ENCODE measurements around the gene CCDC167.
A peak's percentile ranks its signal among the peaks of the same experiment; 100 is the strongest.

Gene CCDC167

GRCh38 chr6:37530297-37530696, 30.6 kb upstream of the CCDC167 start:
- DNase-seq (ENCODE audit: low read depth), result no peak

- DNase-seq (ENCODE audit: low read depth), result no peak
Measured at GRCh38 chr6:37528541-37528940, 28.8 kb upstream of the CCDC167 start.

- DNase-seq (ENCODE audit: low read depth), result no peak
Measured at GRCh38 chr6:37525460-37526357, 26.0 kb upstream of the CCDC167 start.

GRCh38 chr6:37524970-37525318, 25.3 kb upstream of the CCDC167 start:
- DNase-seq (ENCODE audit: low read depth), result no peak

- DNase-seq (ENCODE audit: low read depth), result peak; percentile 14
Measured at GRCh38 chr6:37524025-37524969, 24.6 kb upstream of the CCDC167 start.

- no peak for DNase-seq (ENCODE audit: low read depth)
Measured at GRCh38 chr6:37523412-37523811, 23.7 kb upstream of the CCDC167 start.

- no peak for DNase-seq (ENCODE audit: low read depth)
Measured at GRCh38 chr6:37522836-37523235, 23.1 kb upstream of the CCDC167 start.

- no peak for DNase-seq (ENCODE audit: low read depth)
Measured at GRCh38 chr6:37521674-37522073, 22.0 kb upstream of the CCDC167 start.

GRCh38 chr6:37520926-37521325, 21.2 kb upstream of the CCDC167 start:
- DNase-seq (ENCODE audit: low read depth), result no peak

- no peak for DNase-seq (ENCODE audit: low read depth)
Measured at GRCh38 chr6:37519461-37519860, 19.8 kb upstream of the CCDC167 start.

- no peak for DNase-seq (ENCODE audit: low read depth)
Measured at GRCh38 chr6:37518116-37518515, 18.4 kb upstream of the CCDC167 start.

- peak; percentile 23 for DNase-seq (ENCODE audit: low read depth)
Measured at GRCh38 chr6:37517411-37517812, 17.7 kb upstream of the CCDC167 start.

- no peak for DNase-seq (ENCODE audit: low read depth)
Measured at GRCh38 chr6:37516920-37517405, 17.3 kb upstream of the CCDC167 start.

- DNase-seq (ENCODE audit: low read depth), result no peak
Measured at GRCh38 chr6:37516076-37516919, 16.6 kb upstream of the CCDC167 start.

- no peak for DNase-seq (ENCODE audit: low read depth)
Measured at GRCh38 chr6:37515712-37516075, 16.0 kb upstream of the CCDC167 start.

- no peak for DNase-seq (ENCODE audit: low read depth)
Measured at GRCh38 chr6:37514837-37515236, 15.1 kb upstream of the CCDC167 start.

- no peak for DNase-seq (ENCODE audit: low read depth)
Measured at GRCh38 chr6:37514321-37514771, 14.7 kb upstream of the CCDC167 start.

GRCh38 chr6:37513576-37513975, 13.9 kb upstream of the CCDC167 start:
- DNase-seq (ENCODE audit: low read depth), result no peak

- DNase-seq (ENCODE audit: low read depth), result no peak
Measured at GRCh38 chr6:37513155-37513554, 13.5 kb upstream of the CCDC167 start.

- DNase-seq (ENCODE audit: low read depth), result no peak
Measured at GRCh38 chr6:37512400-37513011, 12.8 kb upstream of the CCDC167 start.

GRCh38 chr6:37511910-37512399, 12.3 kb upstream of the CCDC167 start:
- no peak for DNase-seq (ENCODE audit: low read depth)
